ENCODE measurements around the gene AP3B1.

AP3B1 gene

GRCh38 chr5:77957516-77957915 is 337.0 kb downstream of the AP3B1 start:
- no peaks in the 10 kb centered on the region for H3K36me3 ChIP-seq (ENCODE audit: control insufficient read depth in 1 of 2, insufficient read depth in 2 of 2, low read length in 2 of 2)
- H3K9me3 ChIP-seq (ENCODE audit: control insufficient read depth in 1 of 2, low read length in 2 of 2), result no peaks in the 10 kb centered on the region
- H3K27me3 ChIP-seq (ENCODE audit: control insufficient read depth in 1 of 2, insufficient read depth in 2 of 2, low read length in 2 of 2), result peaks cover 22 to 43% of the 10 kb centered on the region in 2 donors
- H3K4me3 ChIP-seq (ENCODE audit: low read depth in 1 of 2, low read length in 2 of 2), result no peak overlapping the region
- H3K9ac ChIP-seq (ENCODE audit: low read depth in 1 of 2, low read length in 2 of 2), result no peak overlapping the region
- no peaks in the 10 kb centered on the region for H3K4me1 ChIP-seq (ENCODE audit: control insufficient read depth in 1 of 2, insufficient read depth in 2 of 2, low read length in 2 of 2)
- no peak overlapping the region for H3K27ac ChIP-seq (ENCODE audit: low read depth, low read length)

GRCh38 chr5:77957081-77957480 is 337.4 kb downstream of the AP3B1 start:
- H3K9me3 ChIP-seq (ENCODE audit: control insufficient read depth in 1 of 2, low read length in 2 of 2), result no peaks in the 10 kb centered on the region
- no peak overlapping the region for H3K9ac ChIP-seq (ENCODE audit: low read depth in 1 of 2, low read length in 2 of 2)
- peaks cover 22 to 40% of the 10 kb centered on the region in 2 donors for H3K27me3 ChIP-seq (ENCODE audit: control insufficient read depth in 1 of 2, insufficient read depth in 2 of 2, low read length in 2 of 2)
- no peaks in the 10 kb centered on the region for H3K4me1 ChIP-seq (ENCODE audit: control insufficient read depth in 1 of 2, insufficient read depth in 2 of 2, low read length in 2 of 2)
- no peak overlapping the region for H3K27ac ChIP-seq (ENCODE audit: low read depth, low read length)
- no peaks in the 10 kb centered on the region for H3K36me3 ChIP-seq (ENCODE audit: control insufficient read depth in 1 of 2, insufficient read depth in 2 of 2, low read length in 2 of 2)
- H3K4me3 ChIP-seq (ENCODE audit: low read depth in 1 of 2, low read length in 2 of 2), result no peak overlapping the region

- no peaks in the 10 kb centered on the region for H3K4me1 ChIP-seq (ENCODE audit: control insufficient read depth in 1 of 2, insufficient read depth in 2 of 2, low read length in 2 of 2)
- H3K9me3 ChIP-seq (ENCODE audit: control insufficient read depth in 1 of 2, low read length in 2 of 2), result no peaks in the 10 kb centered on the region
- peaks cover 22 to 35% of the 10 kb centered on the region in 2 donors for H3K27me3 ChIP-seq (ENCODE audit: control insufficient read depth in 1 of 2, insufficient read depth in 2 of 2, low read length in 2 of 2)
- H3K27ac ChIP-seq (ENCODE audit: low read depth, low read length), result no peak overlapping the region
- H3K36me3 ChIP-seq (ENCODE audit: control insufficient read depth in 1 of 2, insufficient read depth in 2 of 2, low read length in 2 of 2), result no peaks in the 10 kb centered on the region
- H3K9ac ChIP-seq (ENCODE audit: low read depth in 1 of 2, low read length in 2 of 2), result no peak overlapping the region
- no peak overlapping the region for H3K4me3 ChIP-seq (ENCODE audit: low read depth in 1 of 2, low read length in 2 of 2)
These were observed 338.9 kb downstream of the AP3B1 start for GRCh38 chr5:77955577-77955976.

- H3K9ac ChIP-seq (ENCODE audit: low read depth in 1 of 2, low read length in 2 of 2), result no peak overlapping the region
- no peaks in the 10 kb centered on the region for H3K36me3 ChIP-seq (ENCODE audit: control insufficient read depth in 1 of 2, insufficient read depth in 2 of 2, low read length in 2 of 2)
- H3K27me3 ChIP-seq (ENCODE audit: control insufficient read depth in 1 of 2, insufficient read depth in 2 of 2, low read length in 2 of 2), result peaks cover 6 to 13% of the 10 kb centered on the region in 2 donors
- H3K27ac ChIP-seq (ENCODE audit: low read depth, low read length), result no peak overlapping the region
- no peaks in the 10 kb centered on the region for H3K4me1 ChIP-seq (ENCODE audit: control insufficient read depth in 1 of 2, insufficient read depth in 2 of 2, low read length in 2 of 2)
- H3K9me3 ChIP-seq (ENCODE audit: control insufficient read depth in 1 of 2, low read length in 2 of 2), result no peaks in the 10 kb centered on the region
- H3K4me3 ChIP-seq (ENCODE audit: low read depth in 1 of 2, low read length in 2 of 2), result no peak overlapping the region
These were observed 341.1 kb downstream of the AP3B1 start for GRCh38 chr5:77953374-77953773.

- H3K27ac ChIP-seq (ENCODE audit: low read depth, low read length), result no peak overlapping the region
- H3K9me3 ChIP-seq (ENCODE audit: control insufficient read depth in 1 of 2, low read length in 2 of 2), result no peaks in the 10 kb centered on the region
- H3K36me3 ChIP-seq (ENCODE audit: control insufficient read depth in 1 of 2, insufficient read depth in 2 of 2, low read length in 2 of 2), result no peaks in the 10 kb centered on the region
- H3K27me3 ChIP-seq (ENCODE audit: control insufficient read depth in 1 of 2, insufficient read depth in 2 of 2, low read length in 2 of 2), result peaks cover 3 to 7% of the 10 kb centered on the region in 2 donors
- H3K4me1 ChIP-seq (ENCODE audit: control insufficient read depth in 1 of 2, insufficient read depth in 2 of 2, low read length in 2 of 2), result no peaks in the 10 kb centered on the region
- H3K9ac ChIP-seq (ENCODE audit: low read depth in 1 of 2, low read length in 2 of 2), result no peak overlapping the region
- no peak overlapping the region for H3K4me3 ChIP-seq (ENCODE audit: low read depth in 1 of 2, low read length in 2 of 2)
These were observed 341.8 kb downstream of the AP3B1 start for GRCh38 chr5:77952636-77953212.
